Sigmoid colon (tissue), 4 donors: Measurements from ENCODE around the gene HDAC4.

Source experiments
- CTCF ChIP-seq, 4 experiments: fragments of 450-650 bp in 3 of 4; fragments of 200-600 bp in 1 of 4; IDR thresholded peaks; one replicate each; pipeline ENCODE4 v1.5.1; 2016 to 2019; ENCODE audit warnings: antibody characterized with exemption in 4 of 4, mild to moderate bottlenecking in 3 of 4, moderate library complexity in 2 of 4
- EP300 ChIP-seq, 4 donors: sonication (generic); formaldehyde crosslinking; IDR thresholded peaks; one replicate each; pipeline ENCODE4 v1.6.1; 2017; ENCODE audit warnings: antibody characterized with exemption in 4 of 4

DNA sequence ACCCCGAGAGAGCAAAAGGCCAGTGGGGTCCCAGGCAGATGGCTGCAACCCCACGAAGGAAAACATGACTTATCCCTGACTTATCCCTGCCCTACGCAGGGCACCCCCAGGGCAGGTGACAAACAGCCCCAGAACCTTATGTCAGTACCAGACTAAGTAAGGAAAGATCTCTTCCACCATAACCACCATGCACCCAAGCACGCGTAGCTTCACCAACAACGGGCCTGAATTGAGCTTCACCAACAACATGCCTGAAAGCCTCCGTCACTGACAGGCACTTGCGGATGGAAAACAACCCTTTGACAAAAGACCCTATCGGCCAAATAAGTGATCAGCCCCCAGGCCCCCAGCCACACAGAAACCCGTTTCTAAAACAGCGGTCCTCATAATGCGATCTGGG is 34.1 kb downstream of the HDAC4 start:
- TF ChIP-seq CTCF (IDR thresholded peaks at IDR 0.05) (no peak), EP300 (IDR thresholded peaks at IDR 0.05) (no peak)
